ENCODE data around the gene HBEGF.
"Not testable (repeated sequence)": the region's sequence is repeated elsewhere in the genome, so short reads cannot be mapped to it uniquely, and the experiment has no call there.

The HBEGF gene

DNA sequence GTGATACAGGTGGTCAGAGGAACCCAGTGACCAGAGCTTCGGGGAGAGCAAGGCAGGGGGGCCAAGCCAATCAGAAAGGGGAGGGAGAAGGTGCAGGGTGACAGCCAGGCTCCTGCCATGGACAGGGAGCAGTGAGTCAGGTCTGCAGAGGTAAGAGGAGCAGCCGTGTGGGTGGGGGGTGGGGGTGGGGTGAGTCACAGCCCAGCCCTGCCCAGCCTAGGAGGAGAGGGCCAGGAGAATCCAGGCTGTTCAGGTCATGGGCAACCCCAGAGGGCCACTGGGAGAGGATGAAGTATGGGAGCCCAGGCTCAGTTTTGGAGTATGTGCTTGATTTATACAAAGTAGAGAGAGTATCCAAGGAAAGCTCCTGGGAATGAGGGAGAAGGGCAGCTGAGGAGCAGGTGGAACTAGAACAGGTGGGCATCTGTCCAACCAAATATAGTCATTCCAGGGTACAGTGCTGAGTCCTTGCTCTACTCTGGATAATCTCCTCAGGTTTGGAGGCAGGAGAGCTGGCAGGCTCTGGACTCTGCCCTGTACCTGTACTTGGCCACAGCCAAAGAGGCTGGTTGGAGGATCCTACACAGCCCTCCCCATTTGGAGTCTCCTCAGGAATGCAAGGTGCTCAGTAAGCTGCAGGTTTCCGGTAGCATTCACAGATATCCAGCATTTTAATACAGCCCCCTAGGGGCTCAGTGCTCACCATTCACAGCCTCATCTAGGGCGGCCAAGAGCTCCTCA is 1.6 kb downstream of the HBEGF start:
- Histone ChIP-seq H3K4me2 (ENCODE audit: low read depth, low read length) (peak overlapping the region; percentile 74; the same call in 1 of the 2 replicates), H3F3A (ENCODE audit: insufficient read depth, low read length) (peaks cover 27% of the 10 kb centered on the region), H3K27ac (ENCODE audit: low read length) (no peak overlapping the region), H3K4me3 (ENCODE audit: low read length) (no peak overlapping the region), H3K9me2 (replicated peaks; ENCODE audit: insufficient read depth, low read length) (no peaks in the 10 kb centered on the region), H3K27me3 (replicated peaks; ENCODE audit: insufficient read depth, low read length) (no peaks in the 10 kb centered on the region), H3K9me3 (replicated peaks; ENCODE audit: insufficient read depth, low read length) (no peaks in the 10 kb centered on the region), H3K79me2 (ENCODE audit: low read length) (no peaks in the 10 kb centered on the region; the same call in 1 of the 2 replicates), H3K36me3 (replicated peaks; ENCODE audit: insufficient read depth, low read length) (no peaks in the 10 kb centered on the region), H2AFZ (ENCODE audit: low read length) (no peak overlapping the region), H4K20me1 (ENCODE audit: insufficient read depth, low read length) (no peaks in the 10 kb centered on the region), H3K9ac (ENCODE audit: low read length) (no peak overlapping the region), H3K4me1 (ENCODE audit: low read length) (peaks cover 48% of the 10 kb centered on the region)
- no peak for TF ChIP-seq EZH2 (optimal IDR thresholded peaks at IDR 0.05; ENCODE audit: low read depth, low read length)
- TF ChIP-seq EZH2phosphoT487 (IDR thresholded peaks at IDR 0.05; ENCODE audit: low read length) = no peak
- TF ChIP-seq, protein P1, sequence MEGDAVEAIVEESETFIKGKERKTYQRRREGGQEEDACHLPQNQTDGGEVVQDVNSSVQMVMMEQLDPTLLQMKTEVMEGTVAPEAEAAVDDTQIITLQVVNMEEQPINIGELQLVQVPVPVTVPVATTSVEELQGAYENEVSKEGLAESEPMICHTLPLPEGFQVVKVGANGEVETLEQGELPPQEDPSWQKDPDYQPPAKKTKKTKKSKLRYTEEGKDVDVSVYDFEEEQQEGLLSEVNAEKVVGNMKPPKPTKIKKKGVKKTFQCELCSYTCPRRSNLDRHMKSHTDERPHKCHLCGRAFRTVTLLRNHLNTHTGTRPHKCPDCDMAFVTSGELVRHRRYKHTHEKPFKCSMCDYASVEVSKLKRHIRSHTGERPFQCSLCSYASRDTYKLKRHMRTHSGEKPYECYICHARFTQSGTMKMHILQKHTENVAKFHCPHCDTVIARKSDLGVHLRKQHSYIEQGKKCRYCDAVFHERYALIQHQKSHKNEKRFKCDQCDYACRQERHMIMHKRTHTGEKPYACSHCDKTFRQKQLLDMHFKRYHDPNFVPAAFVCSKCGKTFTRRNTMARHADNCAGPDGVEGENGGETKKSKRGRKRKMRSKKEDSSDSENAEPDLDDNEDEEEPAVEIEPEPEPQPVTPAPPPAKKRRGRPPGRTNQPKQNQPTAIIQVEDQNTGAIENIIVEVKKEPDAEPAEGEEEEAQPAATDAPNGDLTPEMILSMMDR (IDR thresholded peaks at IDR 0.05; ENCODE audit: low read length) = no peak
- no peak for DNase-seq

- not testable (repeated sequence) for H3K79me2 ChIP-seq (ENCODE audit: low read length); H3K4me3 ChIP-seq (ENCODE audit: low read length); H3K4me2 ChIP-seq (ENCODE audit: low read depth, low read length); H2AFZ ChIP-seq (ENCODE audit: low read length); H3K36me3 ChIP-seq (replicated peaks; ENCODE audit: insufficient read depth, low read length); H4K20me1 ChIP-seq (ENCODE audit: insufficient read depth, low read length); H3K9me2 ChIP-seq (replicated peaks; ENCODE audit: insufficient read depth, low read length); H3K9ac ChIP-seq (ENCODE audit: low read length); H3K9me3 ChIP-seq (replicated peaks; ENCODE audit: insufficient read depth, low read length); DNase-seq; H3K27ac ChIP-seq (ENCODE audit: low read length); H3K27me3 ChIP-seq (replicated peaks; ENCODE audit: insufficient read depth, low read length)
- H3K4me1 ChIP-seq (ENCODE audit: low read length) = peaks cover 48% of the 10 kb centered on the region
- peaks cover 27% of the 10 kb centered on the region for H3F3A ChIP-seq (ENCODE audit: insufficient read depth, low read length)
Observed at GRCh38 chr5:140343849-140344248, 2.6 kb downstream of the HBEGF start.

DNA sequence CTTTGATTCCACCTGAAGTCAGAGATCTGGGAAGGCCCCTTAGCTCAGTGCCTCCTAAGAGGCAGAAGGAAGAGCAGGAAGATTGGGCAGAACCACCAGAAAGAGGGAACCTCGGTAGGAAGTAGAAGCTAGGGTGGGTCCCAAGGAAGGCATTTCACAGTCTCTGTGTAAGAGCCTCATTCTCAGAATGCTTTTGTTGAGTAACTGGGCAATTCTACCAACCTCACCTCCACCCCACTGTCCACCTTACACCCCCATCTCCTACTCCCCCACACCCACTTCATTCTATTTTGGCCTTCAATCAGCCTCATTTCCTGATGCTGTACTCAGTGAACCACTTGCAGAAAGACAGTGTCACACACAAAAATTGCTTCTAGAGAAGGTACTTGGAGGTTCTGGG is 3.5 kb downstream of the HBEGF start:
- H3K36me3 ChIP-seq (replicated peaks; ENCODE audit: insufficient read depth, low read length) = no peaks in the 10 kb centered on the region
- H3K27me3 ChIP-seq (replicated peaks; ENCODE audit: insufficient read depth, low read length) = no peaks in the 10 kb centered on the region
- no peak for DNase-seq
- H4K20me1 ChIP-seq (ENCODE audit: insufficient read depth, low read length) = no peaks in the 10 kb centered on the region
- H3K9me2 ChIP-seq (replicated peaks; ENCODE audit: insufficient read depth, low read length) = no peaks in the 10 kb centered on the region
- no peak overlapping the region for H3K4me3 ChIP-seq (ENCODE audit: low read length)
- H3K4me1 ChIP-seq (ENCODE audit: low read length) = peaks cover 42% of the 10 kb centered on the region
- no peak for TF ChIP-seq EZH2phosphoT487 (IDR thresholded peaks at IDR 0.05; ENCODE audit: low read length)
- TF ChIP-seq, protein P1 (IDR thresholded peaks at IDR 0.05; ENCODE audit: low read length) = no peak
- TF ChIP-seq EZH2 (optimal IDR thresholded peaks at IDR 0.05; ENCODE audit: low read depth, low read length) = no peak
- H3K4me2 ChIP-seq (ENCODE audit: low read depth, low read length) = peak overlapping the region; percentile 56
- H2AFZ ChIP-seq (ENCODE audit: low read length) = peak overlapping the region; percentile 29
- H3K9me3 ChIP-seq (replicated peaks; ENCODE audit: insufficient read depth, low read length) = no peaks in the 10 kb centered on the region
- peaks cover 24% of the 10 kb centered on the region for H3F3A ChIP-seq (ENCODE audit: insufficient read depth, low read length)
- H3K79me2 ChIP-seq (ENCODE audit: low read length) = no peaks in the 10 kb centered on the region; the same call in 1 of the 2 replicates
- H3K27ac ChIP-seq (ENCODE audit: low read length) = peak overlapping the region; percentile 70
- peak overlapping the region; percentile 39; the same call in 1 of the 2 replicates for H3K9ac ChIP-seq (ENCODE audit: low read length)

DNA sequence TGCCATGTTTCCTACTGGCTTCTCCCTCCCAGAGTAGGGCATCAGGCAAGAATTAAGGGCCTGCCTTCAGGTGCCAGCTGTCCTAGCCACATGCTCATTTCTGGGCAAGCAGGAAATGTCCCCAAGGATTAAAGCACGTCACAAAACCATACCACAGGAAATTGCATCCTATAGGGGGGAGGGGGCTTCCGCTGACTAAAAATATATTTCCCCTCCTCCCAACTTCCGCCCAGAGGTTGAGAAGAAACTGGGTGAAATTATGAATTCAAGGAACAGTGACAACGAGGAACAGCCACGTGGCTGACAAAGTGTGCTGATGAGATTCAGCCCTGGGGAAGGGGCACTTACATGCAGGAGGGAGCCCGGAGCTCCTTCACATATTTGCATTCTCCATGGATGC is 4.1 kb downstream of the HBEGF start:
- H3K9me2 ChIP-seq (replicated peaks; ENCODE audit: insufficient read depth, low read length) = no peaks in the 10 kb centered on the region
- no peaks in the 10 kb centered on the region for H4K20me1 ChIP-seq (ENCODE audit: insufficient read depth, low read length)
- no peaks in the 10 kb centered on the region for H3K36me3 ChIP-seq (replicated peaks; ENCODE audit: insufficient read depth, low read length)
- peak overlapping the region; percentile 39; the same call in 1 of the 2 replicates for H3K9ac ChIP-seq (ENCODE audit: low read length)
- H3F3A ChIP-seq (ENCODE audit: insufficient read depth, low read length) = peaks cover 20% of the 10 kb centered on the region
- H3K79me2 ChIP-seq (ENCODE audit: low read length) = no peaks in the 10 kb centered on the region; the same call in 1 of the 2 replicates
- H3K27ac ChIP-seq (ENCODE audit: low read length) = peak overlapping the region; percentile 70
- 0 out of 2 replicates have a peak overlapping the region, but pooled peaks have one; percentile 5 for H3K4me3 ChIP-seq (ENCODE audit: low read length)
- peak overlapping the region; percentile 29 for H2AFZ ChIP-seq (ENCODE audit: low read length)
- peak overlapping the region; percentile 56 for H3K4me2 ChIP-seq (ENCODE audit: low read depth, low read length)
- no peaks in the 10 kb centered on the region for H3K9me3 ChIP-seq (replicated peaks; ENCODE audit: insufficient read depth, low read length)
- H3K27me3 ChIP-seq (replicated peaks; ENCODE audit: insufficient read depth, low read length) = no peaks in the 10 kb centered on the region
- TF ChIP-seq EZH2phosphoT487 (IDR thresholded peaks at IDR 0.05; ENCODE audit: low read length) = no peak
- TF ChIP-seq, protein P1 (IDR thresholded peaks at IDR 0.05; ENCODE audit: low read length) = no peak
- no peak for TF ChIP-seq EZH2 (optimal IDR thresholded peaks at IDR 0.05; ENCODE audit: low read depth, low read length)
- DNase-seq = peak; percentile 66
- H3K4me1 ChIP-seq (ENCODE audit: low read length) = peaks cover 36% of the 10 kb centered on the region

Data from MM.1S (cell line).